Gastroesophageal sphincter (tissue), 3 donors: Measurements from ENCODE around the gene HNRNPM.

ENCODE experiments used
- POLR2A ChIP-seq, 2 donors: fragments of 450-650 bp; IDR thresholded peaks; one replicate each; pipeline ENCODE4 v1.6.1; 2017; ENCODE audit warnings: antibody characterized with exemption in 2 of 2, mild to moderate bottlenecking in 2 of 2, moderate library complexity in 1 of 2
- POLR2AphosphoS5 ChIP-seq: sonication (generic); formaldehyde crosslinking; IDR thresholded peaks from one replicate; pipeline ENCODE4 v1.6.1; 2017; ENCODE audit warnings: antibody characterized with exemption
- TF ChIP-seq, protein P1 (sequence below), 4 experiments: fragments of 200-600 bp in 2 of 4; fragments of 450-650 bp in 2 of 4; sonication (generic) in 1 of 4; IDR thresholded peaks; one replicate each; pipeline ENCODE4 v1.5.1; 2017 to 2019; ENCODE audit warnings: antibody characterized with exemption in 4 of 4, mild to moderate bottlenecking in 2 of 4, moderate library complexity in 2 of 4

- TF ChIP-seq, protein P1, sequence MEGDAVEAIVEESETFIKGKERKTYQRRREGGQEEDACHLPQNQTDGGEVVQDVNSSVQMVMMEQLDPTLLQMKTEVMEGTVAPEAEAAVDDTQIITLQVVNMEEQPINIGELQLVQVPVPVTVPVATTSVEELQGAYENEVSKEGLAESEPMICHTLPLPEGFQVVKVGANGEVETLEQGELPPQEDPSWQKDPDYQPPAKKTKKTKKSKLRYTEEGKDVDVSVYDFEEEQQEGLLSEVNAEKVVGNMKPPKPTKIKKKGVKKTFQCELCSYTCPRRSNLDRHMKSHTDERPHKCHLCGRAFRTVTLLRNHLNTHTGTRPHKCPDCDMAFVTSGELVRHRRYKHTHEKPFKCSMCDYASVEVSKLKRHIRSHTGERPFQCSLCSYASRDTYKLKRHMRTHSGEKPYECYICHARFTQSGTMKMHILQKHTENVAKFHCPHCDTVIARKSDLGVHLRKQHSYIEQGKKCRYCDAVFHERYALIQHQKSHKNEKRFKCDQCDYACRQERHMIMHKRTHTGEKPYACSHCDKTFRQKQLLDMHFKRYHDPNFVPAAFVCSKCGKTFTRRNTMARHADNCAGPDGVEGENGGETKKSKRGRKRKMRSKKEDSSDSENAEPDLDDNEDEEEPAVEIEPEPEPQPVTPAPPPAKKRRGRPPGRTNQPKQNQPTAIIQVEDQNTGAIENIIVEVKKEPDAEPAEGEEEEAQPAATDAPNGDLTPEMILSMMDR (IDR thresholded peaks at IDR 0.05): no peak
- TF ChIP-seq POLR2A (IDR thresholded peaks at IDR 0.05) (no peak), POLR2AphosphoS5 (no peak)
Measured at GRCh38 chr19:8530061-8530679, 85.4 kb downstream of the HNRNPM start.
